HEK293 (cell line): ENCODE results near the gene ZNF593OS.

Experiments
- TF ChIP-seq, protein P1 (sequence below): fragments of 450-650 bp; formaldehyde crosslinking; IDR thresholded peaks from 2 replicates; pipeline ENCODE4 v1.5.1; 2016; ENCODE audit warnings: missing biosample characterization, missing genetic modification characterization
- TF ChIP-seq, protein P2 (sequence below): fragments of 450-650 bp; formaldehyde crosslinking; IDR thresholded peaks from 2 replicates; pipeline ENCODE4 v1.5.1; 2016; ENCODE audit warnings: missing biosample characterization, missing genetic modification characterization

DNA sequence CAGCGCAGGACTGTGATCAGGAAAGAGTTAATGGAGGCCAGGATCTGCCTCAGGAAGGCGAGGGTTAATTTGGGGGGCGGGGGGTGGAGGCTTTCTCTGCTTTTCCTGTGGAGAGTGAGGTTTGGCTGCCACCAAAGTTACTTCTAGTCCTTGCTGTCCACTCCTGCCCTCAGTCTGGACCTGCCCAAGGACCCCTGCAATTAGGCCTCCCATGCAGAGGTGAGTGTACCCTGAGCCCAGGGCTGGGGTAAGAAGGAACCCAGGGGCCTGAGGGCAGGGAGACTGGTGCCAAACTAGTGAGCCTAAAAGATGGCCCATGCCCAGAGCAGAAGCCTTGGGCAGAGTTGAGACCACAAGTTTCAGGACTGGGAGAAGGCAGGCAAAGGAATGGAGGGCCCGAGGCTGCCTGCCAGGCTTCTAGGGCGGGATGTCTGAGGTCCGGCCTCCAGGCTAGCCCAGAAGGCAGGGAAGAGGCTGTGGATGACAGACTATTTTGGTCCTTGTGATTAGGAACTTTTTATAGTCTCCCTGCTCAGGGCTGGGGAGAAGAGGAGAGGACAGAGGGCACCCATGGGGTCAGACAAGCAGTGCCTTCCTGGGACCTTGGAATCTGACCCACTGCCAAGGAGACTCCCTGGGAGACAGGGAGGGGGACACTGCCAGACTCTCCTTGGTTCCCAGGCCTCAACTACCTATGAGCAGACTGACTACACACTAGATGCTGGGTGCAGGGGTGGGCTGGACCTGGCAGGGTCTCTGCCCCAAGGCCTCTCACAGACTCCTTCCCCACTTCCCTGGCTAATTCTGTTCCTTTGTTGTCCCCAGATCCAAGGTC is 12.5 kb downstream of the ZNF593OS start, which contains the start of gene FAM110D:
- TF ChIP-seq, protein P1, sequence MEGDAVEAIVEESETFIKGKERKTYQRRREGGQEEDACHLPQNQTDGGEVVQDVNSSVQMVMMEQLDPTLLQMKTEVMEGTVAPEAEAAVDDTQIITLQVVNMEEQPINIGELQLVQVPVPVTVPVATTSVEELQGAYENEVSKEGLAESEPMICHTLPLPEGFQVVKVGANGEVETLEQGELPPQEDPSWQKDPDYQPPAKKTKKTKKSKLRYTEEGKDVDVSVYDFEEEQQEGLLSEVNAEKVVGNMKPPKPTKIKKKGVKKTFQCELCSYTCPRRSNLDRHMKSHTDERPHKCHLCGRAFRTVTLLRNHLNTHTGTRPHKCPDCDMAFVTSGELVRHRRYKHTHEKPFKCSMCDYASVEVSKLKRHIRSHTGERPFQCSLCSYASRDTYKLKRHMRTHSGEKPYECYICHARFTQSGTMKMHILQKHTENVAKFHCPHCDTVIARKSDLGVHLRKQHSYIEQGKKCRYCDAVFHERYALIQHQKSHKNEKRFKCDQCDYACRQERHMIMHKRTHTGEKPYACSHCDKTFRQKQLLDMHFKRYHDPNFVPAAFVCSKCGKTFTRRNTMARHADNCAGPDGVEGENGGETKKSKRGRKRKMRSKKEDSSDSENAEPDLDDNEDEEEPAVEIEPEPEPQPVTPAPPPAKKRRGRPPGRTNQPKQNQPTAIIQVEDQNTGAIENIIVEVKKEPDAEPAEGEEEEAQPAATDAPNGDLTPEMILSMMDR (tag by site-specific recombination): no peak
- TF ChIP-seq, protein P2, sequence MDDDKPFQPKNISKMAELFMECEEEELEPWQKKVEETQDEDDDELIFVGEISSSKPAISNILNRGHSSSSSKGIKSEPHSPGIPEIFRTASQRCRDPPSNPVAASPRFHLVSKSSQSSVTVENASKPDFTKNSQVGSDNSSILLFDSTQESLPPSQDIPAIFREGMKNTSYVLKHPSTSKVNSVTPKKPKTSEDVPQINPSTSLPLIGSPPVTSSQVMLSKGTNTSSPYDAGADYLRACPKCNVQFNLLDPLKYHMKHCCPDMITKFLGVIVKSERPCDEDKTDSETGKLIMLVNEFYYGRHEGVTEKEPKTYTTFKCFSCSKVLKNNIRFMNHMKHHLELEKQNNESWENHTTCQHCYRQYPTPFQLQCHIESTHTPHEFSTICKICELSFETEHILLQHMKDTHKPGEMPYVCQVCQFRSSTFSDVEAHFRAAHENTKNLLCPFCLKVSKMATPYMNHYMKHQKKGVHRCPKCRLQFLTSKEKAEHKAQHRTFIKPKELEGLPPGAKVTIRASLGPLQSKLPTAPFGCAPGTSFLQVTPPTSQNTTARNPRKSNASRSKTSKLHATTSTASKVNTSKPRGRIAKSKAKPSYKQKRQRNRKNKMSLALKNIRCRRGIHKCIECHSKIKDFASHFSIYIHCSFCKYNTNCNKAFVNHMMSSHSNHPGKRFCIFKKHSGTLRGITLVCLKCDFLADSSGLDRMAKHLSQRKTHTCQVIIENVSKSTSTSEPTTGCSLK: no peak
